Karpas-422 (cell line): ENCODE data around the gene RPS6KB2. TPM values are rescaled to one million over a fixed set of nuclear protein-coding genes. Genes with fewer than 3 reads are reported as not detected.
"Not testable (repeated sequence)": the region's sequence is repeated elsewhere in the genome, so short reads cannot be mapped to it uniquely, and the experiment has no call there.

Source experiments
- DNase-seq: peaks from one replicate; pipeline ENCODE4 v3.0.0-alpha.2; 2015
- H2AFZ ChIP-seq: fragments of 200-600 bp; sonication (generic); 2 replicates; pipeline ENCODE4 v1.6.1; 2014; ENCODE audit warnings: antibody characterized with exemption, low read length, mixed read lengths
- H3K27ac ChIP-seq: fragments of 200-600 bp; sonication (generic); 2 replicates; pipeline ENCODE4 v1.5.1; 2014; ENCODE audit warnings: mild to moderate bottlenecking, low read length, moderate library complexity
- H3K27me3 ChIP-seq: fragments of 200-600 bp; sonication (generic); 2 replicates; pipeline ENCODE4 v1.6.1; 2014; ENCODE audit warnings: low read length, mixed read lengths
- H3K36me3 ChIP-seq: fragments of 200-600 bp; sonication (generic); 2 replicates; pipeline ENCODE4 v1.6.1; 2014; ENCODE audit warnings: low read length, mixed read lengths; ENCODE audit not compliant: insufficient read depth
- H3K4me1 ChIP-seq: fragments of 200-600 bp; sonication (generic); 2 replicates; pipeline ENCODE4 v1.6.1; 2014; ENCODE audit warnings: mild to moderate bottlenecking, low read length, mixed read lengths
- H3K4me2 ChIP-seq: fragments of 200-600 bp; sonication (generic); 2 replicates; pipeline ENCODE4 v1.6.1; 2014; ENCODE audit warnings: low read length, low read depth, mild to moderate bottlenecking; ENCODE audit not compliant: poor library complexity, severe bottlenecking
- H3K4me3 ChIP-seq: fragments of 200-600 bp; sonication (generic); 2 replicates; pipeline ENCODE4 v1.5.1; 2014; ENCODE audit warnings: mild to moderate bottlenecking, antibody characterized with exemption, low read length, mixed read lengths
- H3K79me2 ChIP-seq: fragments of 200-600 bp; sonication (generic); 2 replicates; pipeline ENCODE4 v1.6.1; 2014; ENCODE audit warnings: mild to moderate bottlenecking, low read length, mixed read lengths
- H3K9ac ChIP-seq: fragments of 200-600 bp; sonication (generic); 2 replicates; pipeline ENCODE4 v1.6.0; 2014; ENCODE audit warnings: low read length
- H3K9me2 ChIP-seq: fragments of 200-600 bp; sonication (generic), shearing (Covaris generic); replicated peaks from 2 replicates; pipeline ENCODE4 v1.6.0; 2014; ENCODE audit warnings: mild to moderate bottlenecking, low read length, moderate library complexity; ENCODE audit not compliant: insufficient read depth
- H3K9me3 ChIP-seq: fragments of 300-700, 200-600 bp; sonication (generic); 2 replicates; pipeline ENCODE4 v1.6.1; 2014; ENCODE audit warnings: low read length, mixed read lengths
- H4K20me1 ChIP-seq: fragments of 200-600 bp; sonication (generic); 2 replicates; pipeline ENCODE4 v1.6.1; 2014; ENCODE audit warnings: mild to moderate bottlenecking, antibody characterized with exemption, low read length, low read depth; ENCODE audit not compliant: insufficient read depth
- total RNA-seq: library from RNA; depleted of rRNA; stranded (reverse); fragments of >200 nt; shearing (Covaris generic); gene quantifications from 2 replicates; pipeline ENCODE4 v1.2.3, GENCODE V29; 2014; ENCODE audit warnings: low replicate concordance

RPS6KB2 gene
- total RNA-seq, 1 experiment from 2014 or later: 48.9 TPM

- H3K9me3 ChIP-seq: no peaks in the 10 kb centered on the region
- no peaks in the 10 kb centered on the region for H3K27me3 ChIP-seq
- H3K9me2 ChIP-seq: no peaks in the 10 kb centered on the region
- H3K4me1 ChIP-seq: peaks cover 55% of the 10 kb centered on the region
- H4K20me1 ChIP-seq: peaks cover 13% of the 10 kb centered on the region; the same call in 1 of the 2 replicates
- H3K4me3 ChIP-seq: peak overlapping the region; percentile 82
- DNase-seq: peak; percentile 69
- H3K36me3 ChIP-seq: peaks cover 21% of the 10 kb centered on the region; the same call in 1 of the 2 replicates
- H2AFZ ChIP-seq: no peak overlapping the region
- H3K9ac ChIP-seq: peak overlapping the region; percentile 88
- peak overlapping the region; percentile 86 for H3K27ac ChIP-seq
- H3K4me2 ChIP-seq: peak overlapping the region; percentile 80
- peaks cover 34% of the 10 kb centered on the region for H3K79me2 ChIP-seq
These were observed 27.3 kb upstream of the RPS6KB2 start for GRCh38 chr11:67400942-67401494.

GRCh38 chr11:67401495-67402191 is 26.7 kb upstream of the RPS6KB2 start, which contains the start of gene PPP1CA:
Gene PPP1CA, minus strand, starts transcription at chr11:67401858. Its CDS starts 76 bp downstream, at chr11:67401782.
- DNase-seq: peak; percentile 96
- Histone ChIP-seq H3K4me2 (peak within 1 kb of the TSS; percentile 87), H3K9me3 (no peaks in the 10 kb centered on the region), H3K27me3 (no peaks in the 10 kb centered on the region), H3K4me1 (peaks cover 61% of the 10 kb centered on the region), H3K27ac (peak within 1 kb of the TSS; percentile 92), H3K4me3 (peak within 1 kb of the TSS; percentile 82), H4K20me1 (peaks cover 13% of the 10 kb centered on the region; the same call in 1 of the 2 replicates), H3K9me2 (no peaks in the 10 kb centered on the region), H3K79me2 (peaks cover 34% of the 10 kb centered on the region), H2AFZ (no peak within 1 kb of the TSS), H3K9ac (peak within 1 kb of the TSS; percentile 88), H3K36me3 (peaks cover 19% of the 10 kb centered on the region; the same call in 1 of the 2 replicates)

GRCh38 chr11:67402192-67402839 is 26.0 kb upstream of the RPS6KB2 start:
- H3K4me2 ChIP-seq: peak overlapping the region; percentile 87
- peaks cover 68% of the 10 kb centered on the region for H3K4me1 ChIP-seq
- not testable (repeated sequence) for H3K27me3 ChIP-seq, H3K9me2 ChIP-seq, DNase-seq, H2AFZ ChIP-seq, H3K9me3 ChIP-seq
- peak overlapping the region; percentile 75 for H3K9ac ChIP-seq
- H4K20me1 ChIP-seq: peaks cover 13% of the 10 kb centered on the region; the same call in 1 of the 2 replicates
- peaks cover 34% of the 10 kb centered on the region for H3K79me2 ChIP-seq
- peak overlapping the region; percentile 92 for H3K27ac ChIP-seq
- H3K36me3 ChIP-seq: peaks cover 19% of the 10 kb centered on the region; the same call in 1 of the 2 replicates
- H3K4me3 ChIP-seq: peak overlapping the region; percentile 65

- DNase-seq: not testable (repeated sequence)
- Histone ChIP-seq H3K4me2 (peak overlapping the region; percentile 96), H3K36me3 (peaks cover 16% of the 10 kb centered on the region; the same call in 1 of the 2 replicates)
These were observed 25.2 kb upstream of the RPS6KB2 start for GRCh38 chr11:67403085-67403484.

GRCh38 chr11:67404515-67405195 is 23.6 kb upstream of the RPS6KB2 start:
- peak overlapping the region; percentile 92 for H3K27ac ChIP-seq
- DNase-seq: no peak
- peak overlapping the region; percentile 96 for H3K4me2 ChIP-seq
- H3K9ac ChIP-seq: peak overlapping the region; percentile 97
- H3K9me3 ChIP-seq: no peaks in the 10 kb centered on the region
- peak overlapping the region; percentile 93 for H3K4me3 ChIP-seq
- no peaks in the 10 kb centered on the region for H3K9me2 ChIP-seq
- H3K79me2 ChIP-seq: peaks cover 23% of the 10 kb centered on the region
- no peaks in the 10 kb centered on the region for H3K27me3 ChIP-seq
- H3K36me3 ChIP-seq: 0 out of 2 replicates have a peak, but pooled peaks cover 4% of the 10 kb centered on the region
- H4K20me1 ChIP-seq: peaks cover 13% of the 10 kb centered on the region; the same call in 1 of the 2 replicates
- peaks cover 86% of the 10 kb centered on the region for H3K4me1 ChIP-seq
- no peak overlapping the region for H2AFZ ChIP-seq

More at GRCh38 chr11:67403085-67403484, 25.2 kb upstream of the RPS6KB2 start:
- not testable (repeated sequence) for H3K27me3 ChIP-seq, H3K9me3 ChIP-seq, H2AFZ ChIP-seq, H3K9me2 ChIP-seq
- Histone ChIP-seq H3K4me3 (peak overlapping the region; percentile 93), H4K20me1 (peaks cover 13% of the 10 kb centered on the region; the same call in 1 of the 2 replicates), H3K79me2 (peaks cover 31% of the 10 kb centered on the region), H3K9ac (peak overlapping the region; percentile 97), H3K27ac (peak overlapping the region; percentile 92), H3K4me1 (peaks cover 75% of the 10 kb centered on the region)

- H2AFZ ChIP-seq: no peak overlapping the region
- H3K4me1 ChIP-seq: peaks cover 89% of the 10 kb centered on the region
- H3K27me3 ChIP-seq: no peaks in the 10 kb centered on the region
- H3K4me3 ChIP-seq: peak overlapping the region; percentile 93
- no peaks in the 10 kb centered on the region for H3K9me3 ChIP-seq
- peaks cover 11% of the 10 kb centered on the region; the same call in 1 of the 2 replicates for H4K20me1 ChIP-seq
- DNase-seq: no peak
- H3K9ac ChIP-seq: peak overlapping the region; percentile 97
- no peaks in the 10 kb centered on the region for H3K9me2 ChIP-seq
- peak overlapping the region; percentile 96 for H3K4me2 ChIP-seq
- H3K27ac ChIP-seq: peak overlapping the region; percentile 92
- H3K79me2 ChIP-seq: peaks cover 20% of the 10 kb centered on the region
- 0 out of 2 replicates have a peak, but pooled peaks cover 2% of the 10 kb centered on the region for H3K36me3 ChIP-seq
These were observed 23.1 kb upstream of the RPS6KB2 start for GRCh38 chr11:67405196-67405567.

GRCh38 chr11:67405688-67406339 is 22.5 kb upstream of the RPS6KB2 start:
- H3K4me2 ChIP-seq: peak overlapping the region; percentile 96
- no peaks in the 10 kb centered on the region for H3K36me3 ChIP-seq
- H3K4me3 ChIP-seq: peak overlapping the region; percentile 93; the same call in 1 of the 2 replicates
- peak overlapping the region; percentile 97 for H3K9ac ChIP-seq
- no peaks in the 10 kb centered on the region for H3K27me3 ChIP-seq
- peaks cover 89% of the 10 kb centered on the region for H3K4me1 ChIP-seq
- H3K9me2 ChIP-seq: no peaks in the 10 kb centered on the region
- DNase-seq: no peak
- H3K9me3 ChIP-seq: no peaks in the 10 kb centered on the region
- peaks cover 5% of the 10 kb centered on the region; the same call in 1 of the 2 replicates for H4K20me1 ChIP-seq
- no peak overlapping the region for H2AFZ ChIP-seq
- H3K27ac ChIP-seq: peak overlapping the region; percentile 92
- peaks cover 14% of the 10 kb centered on the region for H3K79me2 ChIP-seq
